K562 (cell line): ENCODE measurements around the gene ATP6V0D1. TPM values are rescaled to one million over a fixed set of nuclear protein-coding genes. Genes with fewer than 3 reads are reported as not detected.

ENCODE experiments used
- ATAC-seq: fragments of 200-7000 bp; cut with Tn5 transposase; 3 replicates; pipeline ENCODE4 v1.9.1; 2020; ENCODE audit warnings: moderate library complexity
- BruUV-seq: library from RNA; stranded (reverse); fragments of 400-500 nt; replicated peaks from 2 replicates; lab custom pipeline; 2021; lab: Mats Ljungman, UMichigan
- CTCF ChIA-PET: fragments of 300-600 bp; formaldehyde crosslinking; extraction: SDS; loops from one replicate; lab custom pipeline; 2021; ENCODE audit warnings: low intra/inter-chr PET ratio; lab: Yijun Ruan, JAX
- POLR2A ChIA-PET: fragments of 300-600, 350-650 bp; sonication (Branson Sonifier 250); formaldehyde crosslinking; extraction: SDS; loops from one replicate; lab custom pipeline; 2021; ENCODE audit warnings: antibody characterized with exemption, inconsistent platforms; lab: Yijun Ruan, JAX
- DNase-seq, 4 experiments: peaks; one replicate each; pipeline versions ENCODE4 v3.0.0 to v3.0.0-alpha.2; 2011 to 2018; ENCODE audit warnings: low spot score in 3 of 4, mixed read lengths in 3 of 4; ENCODE audit errors: extremely low read depth in 1 of 4
- FAIRE-seq: peaks from 2 replicates; lab custom pipeline; 2011; peaks lifted over from hg19 to GRCh38; lab: Jason Lieb, UNC
- H2AFZ ChIP-seq: 2 replicates; pipeline ENCODE4 v1.6.0; 2011; ENCODE audit warnings: low read depth, low read length, control low read depth, inconsistent platforms
- H3K27ac ChIP-seq: fragments of 200-600 bp; 3 replicates; pipeline ENCODE4 v1.8.0; 2011; ENCODE audit warnings: low read depth, mild to moderate bottlenecking, control low read depth, inconsistent platforms, low read length, moderate library complexity, mixed read lengths; ENCODE audit errors: extremely low read depth
- H3K27me3 ChIP-seq, 2 experiments: fragments of 300-600 bp in 1 of 2; 2 replicates in 1 of 2; 3 replicates in 1 of 2; pipeline versions ENCODE4 v1.6.0 to v1.8.0; 2011; ENCODE audit warnings: inconsistent platforms in 2 of 2, low read length in 2 of 2, mild to moderate bottlenecking in 1 of 2, mixed read lengths in 1 of 2, moderate library complexity in 1 of 2; ENCODE audit not compliant: control insufficient read depth in 2 of 2, insufficient read depth in 2 of 2
- H3K36me3 ChIP-seq: fragments of 300-600 bp; 3 replicates; pipeline ENCODE4 v1.8.0; 2011; ENCODE audit warnings: mild to moderate bottlenecking, low read length, inconsistent platforms; ENCODE audit not compliant: control insufficient read depth, insufficient read depth
- H3K4me1 ChIP-seq, 2 experiments: fragments of 200-600 bp in 1 of 2; replicated peaks in 1 of 2; 2 replicates in 1 of 2; 3 replicates in 1 of 2; pipeline versions ENCODE4 v1.5.1 to v1.8.0; 2011; ENCODE audit warnings: inconsistent platforms in 2 of 2, low read length in 2 of 2, mild to moderate bottlenecking in 1 of 2, mixed read lengths in 1 of 2, moderate library complexity in 1 of 2; ENCODE audit not compliant: control insufficient read depth in 2 of 2, insufficient read depth in 2 of 2
- H3K4me2 ChIP-seq: 2 replicates; pipeline ENCODE4 v1.6.1; 2011; ENCODE audit warnings: low read length, control low read depth, inconsistent platforms, mixed read lengths; ENCODE audit not compliant: insufficient read depth
- H3K4me3 ChIP-seq: fragments of 200-600 bp; sonication (generic), shearing (Covaris generic); 2 replicates; pipeline ENCODE4 v1.5.1; 2016; ENCODE audit warnings: control low read depth, inconsistent platforms
- H3K79me2 ChIP-seq: fragments of 200-600 bp; 3 replicates; pipeline ENCODE4 v1.8.0; 2011; ENCODE audit warnings: low read length, inconsistent platforms; ENCODE audit not compliant: control insufficient read depth, insufficient read depth
- H3K9ac ChIP-seq, 2 experiments: 2 replicates each; pipeline versions ENCODE4 v1.6.0 to v1.6.1; 2011; ENCODE audit warnings: low read depth in 2 of 2, low read length in 2 of 2, control low read depth in 1 of 2, inconsistent platforms in 1 of 2, mild to moderate bottlenecking in 1 of 2, mixed read lengths in 1 of 2; ENCODE audit not compliant: insufficient read depth in 1 of 2
- H3K9me1 ChIP-seq: one replicate; pipeline ENCODE4 v1.6.0; 2011; ENCODE audit warnings: inconsistent platforms, mild to moderate bottlenecking, low read length, moderate library complexity; ENCODE audit not compliant: control insufficient read depth, insufficient read depth
- H3K9me3 ChIP-seq: replicated peaks from 2 replicates; pipeline ENCODE4 v1.5.1; 2011; ENCODE audit warnings: low read depth, low read length, inconsistent platforms; ENCODE audit not compliant: control insufficient read depth, insufficient read depth
- H4K20me1 ChIP-seq: replicated peaks from 2 replicates; pipeline ENCODE4 v1.6.1; 2011; ENCODE audit warnings: low read length, inconsistent platforms, mixed read lengths; ENCODE audit not compliant: control insufficient read depth, insufficient read depth
- CTCFL ChIP-seq: IDR thresholded peaks from 2 replicates; pipeline ENCODE4 v1.6.1; 2011; ENCODE audit warnings: borderline replicate concordance, low read depth, mild to moderate bottlenecking, moderate library complexity, low read length; ENCODE audit not compliant: insufficient read depth, poor library complexity, severe bottlenecking
- FOXO4 ChIP-seq: fragments of 450-650 bp; formaldehyde crosslinking; IDR thresholded peaks from 2 replicates; pipeline ENCODE4 v1.4.0; 2020; ENCODE audit warnings: mild to moderate bottlenecking, moderate library complexity
- LCOR ChIP-seq: sonication (generic); formaldehyde crosslinking; IDR thresholded peaks from 2 replicates; pipeline ENCODE4 v1.8.0; 2022; ENCODE audit warnings: mild to moderate bottlenecking, missing genetic modification reagents
- MNT ChIP-seq, 2 experiments: fragments of 450-650 bp; conservative IDR thresholded peaks; 2 replicates each; pipeline ENCODE4 v1.6.1; 2017; ENCODE audit warnings: mild to moderate bottlenecking in 2 of 2, moderate library complexity in 2 of 2
- MYC ChIP-seq, 2 experiments: fragments of 250-450 bp in 1 of 2; sonication (Bioruptor Pico) in 1 of 2; IDR thresholded peaks; 2 replicates each; pipeline versions ENCODE4 v1.5.1 to v1.6.1; 2012 to 2021; ENCODE audit warnings: low read depth in 2 of 2, borderline replicate concordance in 1 of 2, improper control_type of control experiment in 1 of 2, low read length in 1 of 2, mild to moderate bottlenecking in 1 of 2, moderate library complexity in 1 of 2
- NFYB ChIP-seq: IDR thresholded peaks from 2 replicates; pipeline ENCODE4 v1.6.1; 2011; ENCODE audit warnings: mild to moderate bottlenecking, moderate library complexity; ENCODE audit not compliant: insufficient read length; ENCODE audit errors: extremely low read depth
- ZNF3 ChIP-seq: fragments of 250-450 bp; sonication (Bioruptor Pico); IDR thresholded peaks from 2 replicates; pipeline ENCODE4 v1.5.0; 2021; ENCODE audit warnings: mild to moderate bottlenecking, moderate library complexity
- ZSCAN29 ChIP-seq: fragments of 450-650 bp; IDR thresholded peaks from 2 replicates; pipeline ENCODE4 v1.6.1; 2017
- WGBS: fragments of 100-300 bp; shearing (Covaris generic); methylation state at CpG from one replicate; pipeline ENCODE4 v1.1.6; 2016; ENCODE audit warnings: low coverage, mixed read lengths; ENCODE audit not compliant: insufficient coverage; ENCODE audit errors: missing lambda C conversion rate; 5-methylcytosine and 5-hydroxymethylcytosine counted together
- in situ Hi-C: fragments of 300-500 bp; cut with MboI; formaldehyde crosslinking; loops from 4 replicates; pipeline ENCODE4 v1.15.0; 2018; ENCODE audit warnings: inconsistent platforms, mixed read lengths
- intact Hi-C: fragments of 100-400 bp; cut with micrococcal nuclease; formaldehyde crosslinking; loops from 2 replicates; pipeline ENCODE4 v1.14.2; 2022
- polyA plus RNA-seq, 8 experiments: library from polyadenylated mRNA; depleted of rRNA in 4 of 8; stranded (reverse) in 5 of 8; unstranded in 3 of 8; fragments of >200 nt; fragmentation: Nextera tagmentation in 2 of 8; fragmentation: Illumina TruSeq in 1 of 8; extraction: Ambion mirVana in 2 of 8; extraction: Trizol in 1 of 8; gene quantifications; 2 replicates each; pipeline versions ENCODE4 v1.2.1 to v1.2.3, GENCODE V29; 2011 to 2014; ENCODE audit warnings: inconsistent platforms in 1 of 8, missing spikeins in 1 of 8
- total RNA-seq, 7 experiments: library from RNA; depleted of rRNA in 6 of 7; stranded (reverse); fragments of >200 nt in 6 of 7; fragmentation: Illumina TruSeq in 2 of 7; extraction: Trizol in 2 of 7; gene quantifications; 2 replicates each; pipeline versions ENCODE4 v1.2.1 to v1.2.3, GENCODE V29; 2011 to 2021; ENCODE audit warnings: low replicate concordance in 1 of 7

The ATP6V0D1 gene
- total and polyA plus RNA-seq, 9 of the 15 experiments (the other 6 are each of a cell fraction or from before 2014, with no cell fraction given), result 23.2 to 69.7 (median 45.6) TPM

- Histone ChIP-seq H3K4me3 (no peak overlapping the region), H3K9ac (no peak overlapping the region), H3K9me1 (no peaks in the 10 kb centered on the region), H3K27ac (no peak overlapping the region), H2AFZ (0 out of 2 replicates have a peak overlapping the region, but pooled peaks have one; percentile 34), H3K79me2 (no peaks in the 10 kb centered on the region), H3K4me2 (no peak overlapping the region), H4K20me1 (peaks cover 13% of the 10 kb centered on the region), H3K36me3 (no peaks in the 10 kb centered on the region), H3K27me3 (peaks cover 2 to 11% of the 10 kb centered on the region in 2 experiments; a peak in 3 of 5 replicates), H3K9me3 (no peaks in the 10 kb centered on the region), H3K4me1 (peaks cover 2 to 5% of the 10 kb centered on the region in 2 experiments; a peak in 4 of 5 replicates)
- no peak for FAIRE-seq
- intact Hi-C loops, result loop anchor here (10.0 kb wide), 1 partner anchor 90 kb away; no protein-coding TSS in a partner anchor
- WGBS, result 17% methylated on average over 6 of the region's 6 CpGs
- no peak for ATAC-seq
- POLR2A ChIA-PET, result interaction anchor here (0.8 kb wide), 1 partner anchor 21 kb away, joined by 3 read pairs; no protein-coding TSS in a partner anchor
- no TSS peak for BruUV-seq
- peak; percentile 22 for TF ChIP-seq CTCFL
- TF ChIP-seq MYC (IDR thresholded peaks at IDR 0.05; ENCODE audit: low read depth, low read length), result no peak
- TF ChIP-seq MYC (CRISPR knock-in tag; IDR thresholded peaks at IDR 0.05; ENCODE audit: borderline replicate concordance, low read depth), result no peak
- no peak for TF ChIP-seq LCOR (CRISPR knock-in tag)
- no peak for TF ChIP-seq NFYB
- TF ChIP-seq ZSCAN29, result no peak
- TF ChIP-seq MNT (conservative IDR thresholded peaks at IDR 0.05), result no peak
- TF ChIP-seq FOXO4 (CRISPR knock-in tag), result no peak
- TF ChIP-seq ZNF3, result no peak
- in situ Hi-C loops, result no loop called here
- CTCF ChIA-PET, result no interaction called here
- no peak for DNase-seq
Measured at GRCh38 chr16:67425061-67425460, 55.9 kb downstream of the ATP6V0D1 start.
